ENCODE results near the gene KSR1.

DNA sequence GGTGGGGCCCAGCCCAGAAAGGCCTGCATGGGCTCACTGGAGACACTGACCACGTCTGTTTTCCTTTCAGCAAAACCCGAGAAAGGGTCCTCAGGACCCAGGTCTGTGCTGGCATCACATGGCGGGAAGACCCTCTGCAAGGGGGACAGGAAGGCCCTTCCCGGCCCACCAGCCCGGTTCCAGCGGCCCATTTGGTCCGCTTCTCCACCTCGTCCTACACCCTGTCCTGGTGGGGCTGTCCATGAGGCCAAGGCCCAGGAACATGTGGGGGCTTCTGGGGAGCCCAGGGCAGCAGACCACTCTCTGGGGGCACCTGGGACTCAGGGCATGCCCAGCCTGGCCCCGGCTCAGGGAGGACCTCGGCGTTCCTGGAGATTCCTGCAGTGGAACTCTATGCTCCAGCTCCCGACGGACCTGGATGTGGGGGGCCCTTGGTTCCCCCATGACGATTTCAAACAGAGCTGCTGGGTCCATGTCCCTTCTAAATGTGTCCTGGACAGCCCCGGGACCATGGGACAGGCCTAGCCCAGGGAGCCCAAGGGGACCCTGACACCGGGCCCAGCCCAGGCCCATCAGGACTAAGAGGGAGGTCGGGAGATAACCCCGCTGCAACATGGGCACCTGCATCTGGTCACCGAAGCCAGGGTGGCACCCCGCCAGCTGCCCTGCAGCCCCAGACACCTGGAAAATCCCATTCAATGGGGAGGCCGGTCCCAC is 26.4 kb upstream of the KSR1 start:
- TF ChIP-seq POLR2AphosphoS5 (IDR thresholded peaks at IDR 0.05; ENCODE audit: low read depth, low read length) (no peak), POLR2A (IDR thresholded peaks at IDR 0.05; ENCODE audit: low read depth, low read length) (no peak)
